ENCODE results near the gene ACTL7A.
"Not testable (repeated sequence)": the region's sequence is repeated elsewhere in the genome, so short reads cannot be mapped to it uniquely, and the experiment has no call there.

The ACTL7A gene

DNA sequence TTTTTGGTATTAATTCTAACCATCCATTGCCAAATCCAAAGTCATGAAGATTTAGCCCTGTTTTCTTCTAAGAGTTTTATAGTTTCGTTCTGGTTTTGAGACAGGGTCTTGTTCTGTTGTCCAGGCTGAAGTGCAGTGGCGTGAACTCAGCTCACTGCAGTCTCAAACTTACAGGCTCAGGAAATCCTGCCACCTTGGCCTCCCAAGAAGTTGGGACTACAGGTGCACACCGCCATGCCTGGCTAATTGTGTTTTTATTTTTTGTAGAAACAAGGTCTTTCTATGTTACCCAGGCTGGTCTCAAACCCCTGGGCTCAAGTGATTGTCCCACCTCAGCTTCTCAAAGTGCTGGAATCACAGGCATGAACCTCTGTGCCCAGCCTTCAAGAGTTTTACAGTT lies 21.0 kb downstream of the ACTL7A start:
- Histone ChIP-seq H3K27me3 (ENCODE audit: insufficient read depth, poor library complexity, severe bottlenecking) (no peaks in the 10 kb centered on the region), H3K27ac (replicated peaks) (no peak overlapping the region), H3K4me3 (replicated peaks; ENCODE audit: insufficient read depth, low read length) (no peak overlapping the region)
- DNase-seq (ENCODE audit: low read depth in 1 of 2, low spot score in 1 of 2) = no peak
- TF ChIP-seq POLR2AphosphoS5 (IDR thresholded peaks at IDR 0.05; ENCODE audit: low read depth) (no peak), SPI1 (IDR thresholded peaks at IDR 0.05; ENCODE audit: borderline replicate concordance, low read depth) (no peak), GABPA (IDR thresholded peaks at IDR 0.05; ENCODE audit: low read depth) (no peak)
- TF ChIP-seq, protein P1, sequence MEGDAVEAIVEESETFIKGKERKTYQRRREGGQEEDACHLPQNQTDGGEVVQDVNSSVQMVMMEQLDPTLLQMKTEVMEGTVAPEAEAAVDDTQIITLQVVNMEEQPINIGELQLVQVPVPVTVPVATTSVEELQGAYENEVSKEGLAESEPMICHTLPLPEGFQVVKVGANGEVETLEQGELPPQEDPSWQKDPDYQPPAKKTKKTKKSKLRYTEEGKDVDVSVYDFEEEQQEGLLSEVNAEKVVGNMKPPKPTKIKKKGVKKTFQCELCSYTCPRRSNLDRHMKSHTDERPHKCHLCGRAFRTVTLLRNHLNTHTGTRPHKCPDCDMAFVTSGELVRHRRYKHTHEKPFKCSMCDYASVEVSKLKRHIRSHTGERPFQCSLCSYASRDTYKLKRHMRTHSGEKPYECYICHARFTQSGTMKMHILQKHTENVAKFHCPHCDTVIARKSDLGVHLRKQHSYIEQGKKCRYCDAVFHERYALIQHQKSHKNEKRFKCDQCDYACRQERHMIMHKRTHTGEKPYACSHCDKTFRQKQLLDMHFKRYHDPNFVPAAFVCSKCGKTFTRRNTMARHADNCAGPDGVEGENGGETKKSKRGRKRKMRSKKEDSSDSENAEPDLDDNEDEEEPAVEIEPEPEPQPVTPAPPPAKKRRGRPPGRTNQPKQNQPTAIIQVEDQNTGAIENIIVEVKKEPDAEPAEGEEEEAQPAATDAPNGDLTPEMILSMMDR (IDR thresholded peaks at IDR 0.05; ENCODE audit: insufficient read depth, low read length) = no peak
- TF ChIP-seq, protein P2, sequence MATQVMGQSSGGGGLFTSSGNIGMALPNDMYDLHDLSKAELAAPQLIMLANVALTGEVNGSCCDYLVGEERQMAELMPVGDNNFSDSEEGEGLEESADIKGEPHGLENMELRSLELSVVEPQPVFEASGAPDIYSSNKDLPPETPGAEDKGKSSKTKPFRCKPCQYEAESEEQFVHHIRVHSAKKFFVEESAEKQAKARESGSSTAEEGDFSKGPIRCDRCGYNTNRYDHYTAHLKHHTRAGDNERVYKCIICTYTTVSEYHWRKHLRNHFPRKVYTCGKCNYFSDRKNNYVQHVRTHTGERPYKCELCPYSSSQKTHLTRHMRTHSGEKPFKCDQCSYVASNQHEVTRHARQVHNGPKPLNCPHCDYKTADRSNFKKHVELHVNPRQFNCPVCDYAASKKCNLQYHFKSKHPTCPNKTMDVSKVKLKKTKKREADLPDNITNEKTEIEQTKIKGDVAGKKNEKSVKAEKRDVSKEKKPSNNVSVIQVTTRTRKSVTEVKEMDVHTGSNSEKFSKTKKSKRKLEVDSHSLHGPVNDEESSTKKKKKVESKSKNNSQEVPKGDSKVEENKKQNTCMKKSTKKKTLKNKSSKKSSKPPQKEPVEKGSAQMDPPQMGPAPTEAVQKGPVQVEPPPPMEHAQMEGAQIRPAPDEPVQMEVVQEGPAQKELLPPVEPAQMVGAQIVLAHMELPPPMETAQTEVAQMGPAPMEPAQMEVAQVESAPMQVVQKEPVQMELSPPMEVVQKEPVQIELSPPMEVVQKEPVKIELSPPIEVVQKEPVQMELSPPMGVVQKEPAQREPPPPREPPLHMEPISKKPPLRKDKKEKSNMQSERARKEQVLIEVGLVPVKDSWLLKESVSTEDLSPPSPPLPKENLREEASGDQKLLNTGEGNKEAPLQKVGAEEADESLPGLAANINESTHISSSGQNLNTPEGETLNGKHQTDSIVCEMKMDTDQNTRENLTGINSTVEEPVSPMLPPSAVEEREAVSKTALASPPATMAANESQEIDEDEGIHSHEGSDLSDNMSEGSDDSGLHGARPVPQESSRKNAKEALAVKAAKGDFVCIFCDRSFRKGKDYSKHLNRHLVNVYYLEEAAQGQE (IDR thresholded peaks at IDR 0.05; ENCODE audit: insufficient replicate concordance, low read depth) = no peak

DNA sequence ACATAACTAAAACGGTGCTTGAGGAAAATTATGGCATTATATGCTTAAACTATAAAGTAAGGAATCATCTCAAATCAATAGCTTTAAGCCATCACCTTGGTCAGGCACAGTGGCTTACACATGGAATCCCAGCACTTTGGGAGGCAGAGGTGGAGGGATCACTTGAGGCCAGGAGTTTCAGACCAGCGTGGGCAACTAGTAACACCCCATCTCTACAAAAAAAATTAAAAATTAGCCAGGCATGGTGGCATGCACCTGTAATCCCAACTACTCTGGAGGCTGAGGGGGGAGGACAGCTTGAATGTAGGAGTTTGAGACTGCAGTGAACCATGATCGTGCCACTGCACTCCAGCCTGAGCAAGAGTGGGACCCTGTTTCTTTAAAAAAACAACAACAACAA lies 22.6 kb downstream of the ACTL7A start:
- H3K27ac ChIP-seq (replicated peaks) = no peak overlapping the region
- DNase-seq (ENCODE audit: low read depth in 1 of 2, low spot score in 1 of 2) = no peak
- H3K27me3 ChIP-seq (ENCODE audit: insufficient read depth, poor library complexity, severe bottlenecking) = no peaks in the 10 kb centered on the region
- no peak overlapping the region for H3K4me3 ChIP-seq (replicated peaks; ENCODE audit: insufficient read depth, low read length)
- TF ChIP-seq, protein P2 (IDR thresholded peaks at IDR 0.05; ENCODE audit: insufficient replicate concordance, low read depth) = no peak
- TF ChIP-seq POLR2AphosphoS5 (IDR thresholded peaks at IDR 0.05; ENCODE audit: low read depth) (no peak), GABPA (IDR thresholded peaks at IDR 0.05; ENCODE audit: low read depth) (no peak), SPI1 (IDR thresholded peaks at IDR 0.05; ENCODE audit: borderline replicate concordance, low read depth) (no peak)
- TF ChIP-seq, protein P1 (IDR thresholded peaks at IDR 0.05; ENCODE audit: insufficient read depth, low read length) = no peak

DNA sequence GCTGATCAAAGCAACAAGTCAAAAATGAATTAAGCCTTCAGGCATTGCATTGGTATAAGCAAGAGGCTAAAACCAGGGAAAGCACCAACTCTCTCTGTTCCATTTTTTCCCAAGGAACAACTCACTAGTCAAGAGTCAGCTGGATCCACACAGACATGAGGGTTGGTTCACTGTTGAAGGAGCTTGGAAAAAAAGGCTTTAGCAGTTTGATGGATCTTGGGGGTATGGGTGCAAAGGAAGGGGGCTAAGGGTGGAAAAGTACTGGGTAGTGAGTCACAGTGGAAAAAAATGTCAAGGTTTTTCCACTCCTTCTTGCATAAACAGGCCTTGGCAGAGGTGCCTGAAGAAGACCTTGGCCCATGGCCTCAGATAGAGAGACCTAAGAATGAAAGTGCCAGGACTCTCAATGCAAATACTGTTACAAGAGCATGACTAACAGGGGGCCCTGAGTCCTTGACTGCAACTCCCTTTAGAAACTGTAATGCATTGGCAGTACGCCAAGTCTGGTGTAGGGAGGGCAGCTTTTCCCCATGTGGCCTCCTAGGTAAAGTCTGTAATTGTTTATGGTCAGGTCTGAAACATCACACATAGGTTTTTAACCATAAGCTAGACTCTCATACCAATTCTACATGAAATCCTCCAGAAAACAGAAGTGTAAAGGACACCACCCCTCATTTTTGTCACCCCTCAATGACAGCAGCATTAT lies 23.7 kb downstream of the ACTL7A start:
- Histone ChIP-seq H3K4me3 (replicated peaks; ENCODE audit: insufficient read depth, low read length) (no peak overlapping the region), H3K27me3 (ENCODE audit: insufficient read depth, poor library complexity, severe bottlenecking) (no peaks in the 10 kb centered on the region), H3K27ac (replicated peaks) (no peak overlapping the region)
- DNase-seq (ENCODE audit: low read depth in 1 of 2, low spot score in 1 of 2) = peak; percentile 33 to 35
- TF ChIP-seq, protein P2 (IDR thresholded peaks at IDR 0.05; ENCODE audit: insufficient replicate concordance, low read depth) = no peak
- TF ChIP-seq GABPA (IDR thresholded peaks at IDR 0.05; ENCODE audit: low read depth) (no peak), SPI1 (IDR thresholded peaks at IDR 0.05; ENCODE audit: borderline replicate concordance, low read depth) (no peak)
- TF ChIP-seq, protein P1 (IDR thresholded peaks at IDR 0.05; ENCODE audit: insufficient read depth, low read length) = no peak

DNA sequence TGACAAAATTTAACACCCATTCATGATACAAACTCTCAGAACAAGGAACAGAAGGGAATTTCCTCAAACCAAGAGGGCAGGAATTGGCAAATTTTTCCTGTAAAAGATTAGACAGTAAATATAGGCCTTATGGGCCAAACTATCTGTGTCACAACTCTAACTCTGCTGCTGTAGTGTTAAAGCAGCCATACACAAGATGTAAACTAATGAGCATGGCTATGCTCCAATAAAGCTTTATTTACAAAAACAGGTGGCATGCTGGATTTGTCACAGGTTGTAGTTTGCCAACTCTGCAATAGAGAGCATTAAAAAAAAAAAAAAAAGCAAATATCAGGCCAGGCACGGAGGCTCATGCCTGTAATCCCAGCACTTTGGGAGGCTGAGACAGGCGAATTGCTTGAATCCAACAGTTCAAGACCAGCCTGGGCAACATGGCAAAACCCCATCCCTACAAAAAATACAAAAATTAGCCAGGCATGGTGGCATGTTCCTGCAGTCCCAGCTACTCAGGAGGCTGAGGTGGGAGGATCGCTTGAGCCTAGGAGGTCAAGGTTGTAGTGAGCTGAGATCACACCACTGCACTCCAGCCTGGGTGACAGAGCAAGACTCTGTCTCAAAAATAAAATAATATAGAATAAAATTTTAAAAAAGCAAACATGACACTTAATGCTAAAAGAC lies 24.7 kb downstream of the ACTL7A start:
- H3K4me3 ChIP-seq (replicated peaks; ENCODE audit: insufficient read depth, low read length); H3K27me3 ChIP-seq (ENCODE audit: insufficient read depth, poor library complexity, severe bottlenecking); DNase-seq (ENCODE audit: low read depth in 1 of 2, low spot score in 1 of 2); H3K27ac ChIP-seq (replicated peaks): not testable (repeated sequence)
